HepG2 (cell line): ENCODE measurements around the gene CTNNAL1. TPM values are rescaled to one million over a fixed set of nuclear protein-coding genes. Genes with fewer than 3 reads are reported as not detected.

Experiments
- ATAC-seq: fragments of 200-7000 bp; cut with Tn5 transposase; 3 replicates; pipeline ENCODE4 v1.9.1; 2020; ENCODE audit warnings: mild to moderate bottlenecking, moderate library complexity
- BruUV-seq: library from RNA; stranded (reverse); fragments of 400-500 nt; replicated peaks from 2 replicates; lab custom pipeline; 2021; lab: Mats Ljungman, UMichigan
- CTCF ChIA-PET: fragments of 300-600 bp; formaldehyde crosslinking; extraction: SDS; loops from one replicate; lab custom pipeline; 2021; ENCODE audit warnings: low total read pairs, inconsistent platforms, low intra/inter-chr PET ratio; lab: Yijun Ruan, JAX
- POLR2A ChIA-PET: fragments of 350-600 bp; sonication (Branson Sonifier 250); formaldehyde crosslinking; loops from one replicate; lab custom pipeline; 2020; ENCODE audit warnings: antibody characterized with exemption, inconsistent platforms; lab: Yijun Ruan, JAX
- DNase-seq: peaks from one replicate; pipeline ENCODE4 v3.0.0-alpha.2; 2015; ENCODE audit warnings: low spot score
- FAIRE-seq: peaks from 3 replicates; lab custom pipeline; 2011; peaks lifted over from hg19 to GRCh38; lab: Jason Lieb, UNC
- H2AFZ ChIP-seq: one replicate; pipeline ENCODE4 v1.6.1; 2011; ENCODE audit warnings: low read length, inconsistent platforms
- H3K27ac ChIP-seq: fragments of 300-600 bp; 3 replicates; pipeline ENCODE4 v1.8.0; 2011; ENCODE audit warnings: mixed run types, mild to moderate bottlenecking, mixed read lengths, low read length, inconsistent platforms; ENCODE audit not compliant: insufficient read depth; ENCODE audit errors: extremely low read length
- H3K27me3 ChIP-seq, 2 experiments: fragments of 200-600 bp in 1 of 2; 2 replicates in 1 of 2; 3 replicates in 1 of 2; pipeline versions ENCODE4 v1.6.0 to v1.8.0; 2011; ENCODE audit warnings: low read length in 2 of 2, mild to moderate bottlenecking in 2 of 2, moderate library complexity in 2 of 2, inconsistent platforms in 1 of 2; ENCODE audit not compliant: insufficient read depth in 2 of 2, control insufficient read depth in 1 of 2
- H3K36me3 ChIP-seq, 2 experiments: fragments of 200-600 bp in 1 of 2; replicated peaks in 1 of 2; 2 replicates in 1 of 2; 3 replicates in 1 of 2; pipeline versions ENCODE4 v1.5.1 to v1.8.0; 2011; ENCODE audit warnings: low read length in 2 of 2, inconsistent platforms in 1 of 2; ENCODE audit not compliant: insufficient read depth in 2 of 2, control insufficient read depth in 1 of 2
- H3K4me1 ChIP-seq: 2 replicates; pipeline ENCODE4 v1.5.1; 2012; ENCODE audit warnings: low read length, inconsistent platforms; ENCODE audit not compliant: insufficient read depth
- H3K4me2 ChIP-seq: 2 replicates; pipeline ENCODE4 v1.6.0; 2011; ENCODE audit warnings: low read depth, low read length, inconsistent platforms
- H3K4me3 ChIP-seq, 3 experiments: fragments of 200-600 bp in 1 of 3; sonication (generic), shearing (Covaris generic) in 1 of 3; replicated peaks in 1 of 3; 2 replicates each; pipeline ENCODE4 v1.5.1; 2011 to 2016; ENCODE audit warnings: low read length in 3 of 3, inconsistent platforms in 2 of 3, low read depth in 2 of 3, mild to moderate bottlenecking in 2 of 3, control low read depth in 1 of 3, mixed read lengths in 1 of 3; ENCODE audit not compliant: insufficient read depth in 1 of 3
- H3K79me2 ChIP-seq: one replicate; pipeline ENCODE4 v1.6.1; 2011; ENCODE audit warnings: low read length, inconsistent platforms; ENCODE audit not compliant: insufficient read depth
- H3K9ac ChIP-seq: 2 replicates; pipeline ENCODE4 v1.6.0; 2011; ENCODE audit warnings: mild to moderate bottlenecking, low read depth, low read length, inconsistent platforms; ENCODE audit not compliant: insufficient read depth
- H3K9me3 ChIP-seq: 2 replicates; pipeline ENCODE4 v1.5.1; 2012; ENCODE audit warnings: mild to moderate bottlenecking, low read length
- H4K20me1 ChIP-seq: 2 replicates; pipeline ENCODE4 v1.6.0; 2011; ENCODE audit warnings: inconsistent platforms, mild to moderate bottlenecking, low read length, moderate library complexity; ENCODE audit not compliant: insufficient read depth
- CEBPB ChIP-seq: IDR thresholded peaks from 2 replicates; pipeline ENCODE4 v1.6.1; 2011; ENCODE audit warnings: low read depth, low read length, improper control_type of control experiment, borderline replicate concordance
- CREM ChIP-seq, 2 experiments: sonication (generic) in 1 of 2; formaldehyde crosslinking in 1 of 2; IDR thresholded peaks; 2 replicates each; pipeline versions ENCODE4 v1.4.0 to v1.6.1; 2016 to 2020; ENCODE audit warnings: antibody characterized with exemption in 1 of 2, mild to moderate bottlenecking in 1 of 2, missing genetic modification reagents in 1 of 2
- ETV6 ChIP-seq: sonication (generic); formaldehyde crosslinking; conservative IDR thresholded peaks from 2 replicates; pipeline ENCODE4 v1.4.0; 2020; ENCODE audit warnings: missing genetic modification reagents
- GABPB1 ChIP-seq: IDR thresholded peaks from 2 replicates; pipeline ENCODE4 v1.6.1; 2016; ENCODE audit warnings: mild to moderate bottlenecking, missing genetic modification reagents, moderate library complexity, missing compliant biosample characterization
- RAD21 ChIP-seq: fragments of 450-650 bp; formaldehyde crosslinking; IDR thresholded peaks from 2 replicates; pipeline ENCODE4 v1.5.0; 2020; ENCODE audit warnings: mild to moderate bottlenecking
- RARA ChIP-seq: IDR thresholded peaks from 2 replicates; pipeline ENCODE4 v1.6.1; 2016; ENCODE audit warnings: missing genetic modification reagents, missing compliant biosample characterization
- RFX3 ChIP-seq: IDR thresholded peaks from 2 replicates; pipeline ENCODE4 v1.6.1; 2016; ENCODE audit warnings: missing biosample characterization, missing genetic modification reagents
- SALL1 ChIP-seq: sonication (generic); formaldehyde crosslinking; IDR thresholded peaks from 2 replicates; pipeline ENCODE4 v1.8.0; 2022; ENCODE audit warnings: mild to moderate bottlenecking, missing genetic modification reagents
- SIN3B ChIP-seq: fragments of 150-350 bp; IDR thresholded peaks from 2 replicates; pipeline ENCODE4 v1.6.1; 2014; ENCODE audit warnings: low read length
- SNAI1 ChIP-seq: sonication (generic); formaldehyde crosslinking; IDR thresholded peaks from 2 replicates; pipeline ENCODE4 v1.5.0; 2020; ENCODE audit warnings: mild to moderate bottlenecking, missing genetic modification reagents, borderline replicate concordance
- WIZ ChIP-seq: sonication (generic); formaldehyde crosslinking; IDR thresholded peaks from 2 replicates; pipeline ENCODE4 v1.5.1; 2020; ENCODE audit warnings: mild to moderate bottlenecking, missing genetic modification reagents
- YEATS2 ChIP-seq: sonication (generic); formaldehyde crosslinking; IDR thresholded peaks from 2 replicates; pipeline ENCODE4 v1.4.0; 2020; ENCODE audit warnings: missing genetic modification reagents, borderline replicate concordance
- ZBTB1 ChIP-seq: sonication (generic); formaldehyde crosslinking; IDR thresholded peaks from 2 replicates; pipeline ENCODE4 v1.4.0; 2020; ENCODE audit warnings: missing genetic modification reagents, borderline replicate concordance
- ZBTB7B ChIP-seq: sonication (generic); formaldehyde crosslinking; IDR thresholded peaks from 2 replicates; pipeline ENCODE4 v1.4.0; 2020; ENCODE audit warnings: missing genetic modification reagents
- ZNF562 ChIP-seq: sonication (generic); formaldehyde crosslinking; IDR thresholded peaks from 2 replicates; pipeline ENCODE4 v1.8.0; 2022; ENCODE audit warnings: missing genetic modification reagents, borderline replicate concordance
- ZSCAN30 ChIP-seq: sonication (generic); formaldehyde crosslinking; IDR thresholded peaks from 2 replicates; pipeline ENCODE4 v1.5.0; 2020; ENCODE audit warnings: mild to moderate bottlenecking, missing genetic modification reagents
- WGBS: methylation state at CpG from one replicate; pipeline ENCODE4 v1.1.6; 2017; ENCODE audit warnings: low lambda C conversion rate; 5-methylcytosine and 5-hydroxymethylcytosine counted together
- in situ Hi-C: cut with HindIII; loops from 2 replicates; pipeline ENCODE4 v1.10.0; 2017; ENCODE audit warnings: low pct_unique_long_range_greater_than_20kb; ENCODE audit not compliant: extremely low pct_ligation_motif_present
- intact Hi-C: fragments of 100-400 bp; cut with micrococcal nuclease; formaldehyde crosslinking; loops from one replicate; pipeline ENCODE4 v1.10.0; 2022; ENCODE audit not compliant: unreplicated experiment
- polyA plus RNA-seq, 8 experiments: library from polyadenylated mRNA; depleted of rRNA in 3 of 8; stranded (reverse) in 7 of 8; unstranded in 1 of 8; fragments of >200 nt; fragmentation: Illumina TruSeq in 4 of 8; extraction: Trizol in 4 of 8; gene quantifications; 2 replicates each; pipeline versions ENCODE4 v1.2.1 to v1.2.3, GENCODE V29; 2011 to 2016; ENCODE audit warnings: low read depth in 4 of 8, missing spikeins in 1 of 8, mixed read lengths in 1 of 8; ENCODE audit not compliant: insufficient read depth in 1 of 8
- total RNA-seq, 5 experiments: library from RNA; depleted of rRNA; stranded (reverse); fragments of >200 nt; fragmentation: Illumina TruSeq; extraction: Trizol; gene quantifications; 2 replicates each; pipeline ENCODE4 v1.2.3, GENCODE V29; 2016; ENCODE audit warnings: low read depth in 1 of 5
- TF ChIP-seq, protein P1 (sequence below): fragments of 450-650 bp; IDR thresholded peaks from 2 replicates; pipeline ENCODE4 v1.6.1; 2017
- TF ChIP-seq, protein P2 (sequence below): sonication (generic); formaldehyde crosslinking; IDR thresholded peaks from 2 replicates; pipeline ENCODE4 v1.4.0; 2020; ENCODE audit warnings: missing genetic modification reagents
- TF ChIP-seq, protein P3 (sequence below): sonication (generic); formaldehyde crosslinking; IDR thresholded peaks from 2 replicates; pipeline ENCODE4 v1.4.0; 2020; ENCODE audit warnings: mild to moderate bottlenecking, missing genetic modification reagents
- TF ChIP-seq, protein P4 (sequence below): sonication (generic); formaldehyde crosslinking; IDR thresholded peaks from 2 replicates; pipeline ENCODE4 v1.5.0; 2020; ENCODE audit warnings: missing genetic modification reagents

CTNNAL1 gene
- total and polyA plus RNA-seq, 2 of the 13 experiments (the other 11 are each of a cell fraction or from before 2014, with no cell fraction given) = 32.0 to 162 TPM

DNA sequence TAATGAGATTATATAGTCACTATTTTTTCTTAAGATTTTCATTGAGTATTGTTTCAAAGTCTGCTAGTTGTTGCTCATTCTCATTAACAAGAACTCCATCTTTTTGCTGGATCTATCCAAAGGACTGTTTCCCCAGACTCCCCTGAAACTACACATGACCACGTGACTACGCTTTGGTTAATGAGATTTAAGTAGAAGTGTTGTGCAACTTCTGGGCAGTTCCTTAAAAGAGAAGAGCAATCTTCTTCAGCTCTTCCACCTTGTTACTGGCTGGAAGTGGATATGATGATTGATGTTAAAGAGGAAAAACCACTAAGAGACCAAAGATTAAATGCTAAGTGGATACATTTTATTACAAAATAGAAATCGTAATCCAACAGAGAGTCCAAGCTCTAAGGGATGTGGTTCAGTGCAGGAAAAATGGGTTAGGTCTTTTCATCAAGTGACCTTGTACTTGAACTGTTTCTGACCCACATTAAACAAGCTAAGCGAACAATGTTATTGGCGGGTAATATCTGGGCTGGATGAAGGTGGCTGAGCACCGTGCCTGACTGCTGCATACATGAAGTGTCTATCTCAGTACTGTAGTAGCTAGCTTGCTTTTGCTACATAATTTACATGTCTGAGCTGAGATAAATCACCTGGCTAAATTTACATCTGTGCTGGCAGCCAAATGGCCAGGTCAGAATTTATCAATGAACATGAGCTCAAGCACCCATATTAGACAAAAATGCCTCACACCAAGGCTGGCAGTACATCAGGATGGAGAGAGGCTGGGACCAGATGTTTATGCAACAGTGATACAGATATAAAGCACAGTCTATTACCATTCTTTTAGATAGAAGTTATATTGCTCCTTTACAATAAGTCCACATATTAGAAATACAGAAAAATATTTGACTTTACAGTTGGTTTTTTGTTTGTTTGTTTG lies 7.5 kb upstream of the CTNNAL1 start:
- H2AFZ ChIP-seq = no peak overlapping the region
- in situ Hi-C loops = no loop called here
- BruUV-seq = no TSS peak
- CTCF ChIA-PET = no interaction called here
- no peaks in the 10 kb centered on the region for H3K27me3 ChIP-seq
- WGBS = 93% methylated on average over 4 of the region's 6 CpGs
- H3K36me3 ChIP-seq = peaks cover 11 to 25% of the 10 kb centered on the region in 2 experiments
- FAIRE-seq (no peak), ATAC-seq (0 out of 3 replicates have a peak, but pooled peaks have one; percentile 20), DNase-seq (no peak)
- intact Hi-C loops = no loop called here
- no peak overlapping the region for H3K4me2 ChIP-seq
- POLR2A ChIA-PET = no interaction called here
- no peak overlapping the region for H3K27ac ChIP-seq
- H3K9ac ChIP-seq = no peak overlapping the region
- peaks cover 46% of the 10 kb centered on the region for H3K4me1 ChIP-seq
- H3K4me3 ChIP-seq = no peak overlapping the region
- no peaks in the 10 kb centered on the region for H3K9me3 ChIP-seq
- no peaks in the 10 kb centered on the region for H4K20me1 ChIP-seq
- peaks cover 6% of the 10 kb centered on the region for H3K79me2 ChIP-seq
- TF ChIP-seq RAD21 (no peak), ZBTB1 (no peak), ZSCAN30 (CRISPR knock-in tag) (no peak), WIZ (CRISPR knock-in tag) (no peak), ETV6 (CRISPR knock-in tag) (no peak), GABPB1 (CRISPR knock-in tag) (no peak), RFX3 (CRISPR knock-in tag) (no peak), SALL1 (CRISPR knock-in tag) (no peak), ZBTB7B (no peak), SIN3B (no peak), YEATS2 (CRISPR knock-in tag) (no peak), CREM (IDR thresholded peaks at IDR 0.05) (no peak), CREM (CRISPR knock-in tag; IDR thresholded peaks at IDR 0.05) (no peak), SNAI1 (no peak), RARA (CRISPR knock-in tag) (peak; percentile 53; the same call in 1 of the 2 replicates), CEBPB (0 out of 2 replicates have a peak, but pooled peaks have one; percentile 27), ZNF562 (no peak)
- TF ChIP-seq, protein P1, sequence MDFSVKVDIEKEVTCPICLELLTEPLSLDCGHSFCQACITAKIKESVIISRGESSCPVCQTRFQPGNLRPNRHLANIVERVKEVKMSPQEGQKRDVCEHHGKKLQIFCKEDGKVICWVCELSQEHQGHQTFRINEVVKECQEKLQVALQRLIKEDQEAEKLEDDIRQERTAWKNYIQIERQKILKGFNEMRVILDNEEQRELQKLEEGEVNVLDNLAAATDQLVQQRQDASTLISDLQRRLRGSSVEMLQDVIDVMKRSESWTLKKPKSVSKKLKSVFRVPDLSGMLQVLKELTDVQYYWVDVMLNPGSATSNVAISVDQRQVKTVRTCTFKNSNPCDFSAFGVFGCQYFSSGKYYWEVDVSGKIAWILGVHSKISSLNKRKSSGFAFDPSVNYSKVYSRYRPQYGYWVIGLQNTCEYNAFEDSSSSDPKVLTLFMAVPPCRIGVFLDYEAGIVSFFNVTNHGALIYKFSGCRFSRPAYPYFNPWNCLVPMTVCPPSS = no peak
- TF ChIP-seq, protein P2, sequence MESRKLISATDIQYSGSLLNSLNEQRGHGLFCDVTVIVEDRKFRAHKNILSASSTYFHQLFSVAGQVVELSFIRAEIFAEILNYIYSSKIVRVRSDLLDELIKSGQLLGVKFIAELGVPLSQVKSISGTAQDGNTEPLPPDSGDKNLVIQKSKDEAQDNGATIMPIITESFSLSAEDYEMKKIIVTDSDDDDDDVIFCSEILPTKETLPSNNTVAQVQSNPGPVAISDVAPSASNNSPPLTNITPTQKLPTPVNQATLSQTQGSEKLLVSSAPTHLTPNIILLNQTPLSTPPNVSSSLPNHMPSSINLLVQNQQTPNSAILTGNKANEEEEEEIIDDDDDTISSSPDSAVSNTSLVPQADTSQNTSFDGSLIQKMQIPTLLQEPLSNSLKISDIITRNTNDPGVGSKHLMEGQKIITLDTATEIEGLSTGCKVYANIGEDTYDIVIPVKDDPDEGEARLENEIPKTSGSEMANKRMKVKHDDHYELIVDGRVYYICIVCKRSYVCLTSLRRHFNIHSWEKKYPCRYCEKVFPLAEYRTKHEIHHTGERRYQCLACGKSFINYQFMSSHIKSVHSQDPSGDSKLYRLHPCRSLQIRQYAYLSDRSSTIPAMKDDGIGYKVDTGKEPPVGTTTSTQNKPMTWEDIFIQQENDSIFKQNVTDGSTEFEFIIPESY (CRISPR knock-in tag) = peak; percentile 18; the same call in 1 of the 2 replicates
- TF ChIP-seq, protein P3, sequence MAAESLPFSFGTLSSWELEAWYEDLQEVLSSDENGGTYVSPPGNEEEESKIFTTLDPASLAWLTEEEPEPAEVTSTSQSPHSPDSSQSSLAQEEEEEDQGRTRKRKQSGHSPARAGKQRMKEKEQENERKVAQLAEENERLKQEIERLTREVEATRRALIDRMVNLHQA (CRISPR knock-in tag) = no peak
- TF ChIP-seq, protein P4, sequence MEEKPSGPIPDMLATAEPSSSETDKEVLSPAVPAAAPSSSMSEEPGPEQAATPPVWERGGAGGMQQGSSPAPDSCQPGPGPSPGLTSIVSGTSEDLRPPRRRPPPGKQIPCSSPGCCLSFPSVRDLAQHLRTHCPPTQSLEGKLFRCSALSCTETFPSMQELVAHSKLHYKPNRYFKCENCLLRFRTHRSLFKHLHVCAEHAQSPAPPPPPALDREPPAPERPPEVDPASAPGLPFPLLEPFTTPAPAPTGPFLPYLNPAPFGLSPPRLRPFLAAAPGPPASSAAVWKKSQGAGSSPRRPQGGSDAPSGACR = no peak
